DMS114 treated with DMSO at 0.1 percent for 48 hours (cell line): ENCODE data around the gene DBNL.

Experiments used
- DNase-seq: peaks from one replicate; lab custom pipeline; 2025; ENCODE audit not compliant: unreplicated experiment; lab: John Stamatoyannopoulos, UW

Gene DBNL

GRCh38 chr7:44060948-44061644 lies 16.6 kb downstream of the DBNL start:
- no peak for DNase-seq

DNA sequence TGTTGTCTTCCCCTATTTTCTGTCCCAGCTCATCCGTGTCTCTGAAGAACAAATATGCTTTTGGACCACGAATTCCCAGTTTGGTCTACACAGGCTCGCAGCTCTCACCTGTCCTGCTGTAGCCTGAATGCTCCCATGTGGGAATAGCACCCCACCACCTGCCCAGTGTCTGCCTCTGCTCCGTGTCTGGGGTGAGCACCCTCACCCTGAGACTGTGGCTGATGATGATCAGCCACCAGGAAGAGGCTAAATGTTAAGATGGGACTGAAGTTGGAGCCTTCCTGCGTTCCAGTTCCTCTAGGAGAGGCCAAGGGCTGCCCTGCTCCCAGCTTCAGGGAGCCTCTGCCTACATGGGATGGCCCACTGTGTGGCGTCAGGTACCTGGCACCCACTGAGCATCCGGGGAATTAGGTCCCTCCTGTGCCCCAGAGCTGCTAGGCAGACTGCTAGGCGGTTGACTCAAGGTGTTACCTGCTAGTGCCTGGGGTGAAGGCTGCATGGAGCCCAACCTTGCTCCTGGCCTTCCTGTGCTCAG lies 17.2 kb downstream of the DBNL start:
- DNase-seq = no peak

DNA sequence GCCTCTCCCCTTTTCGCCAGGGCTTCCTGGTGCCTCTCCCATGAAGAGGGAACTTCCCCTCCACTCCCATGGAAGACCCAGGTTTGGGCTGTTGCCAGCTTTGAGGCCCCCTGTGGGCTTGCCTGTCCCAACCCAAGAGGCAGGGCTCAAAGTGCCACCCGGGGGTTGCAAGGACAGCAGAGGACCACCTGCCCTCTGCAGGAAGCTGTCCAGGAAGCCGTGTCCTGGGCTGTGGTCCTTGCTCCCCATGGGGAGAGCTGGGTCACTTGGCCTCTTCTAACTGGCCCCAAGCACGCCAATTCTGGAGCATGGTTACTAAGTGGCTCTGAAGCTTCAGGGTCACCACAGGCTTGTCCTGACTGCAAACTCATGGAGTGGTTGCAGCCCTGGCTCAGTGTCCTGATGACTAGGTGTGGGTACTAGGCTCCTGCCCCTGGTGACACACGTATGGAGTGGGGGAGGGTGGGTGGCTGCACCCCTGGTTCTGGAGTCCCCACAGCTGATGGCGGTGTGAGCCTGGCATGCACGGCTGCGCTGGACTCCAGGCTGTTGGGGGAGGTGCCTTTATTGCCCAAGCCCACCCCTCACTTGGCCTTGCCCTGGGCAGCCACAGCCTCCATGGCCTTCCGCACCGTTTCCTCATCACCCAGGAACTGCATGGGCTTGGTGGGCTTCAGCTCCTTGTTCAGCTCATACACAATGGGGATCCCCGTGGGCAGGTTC lies 17.8 kb downstream of the DBNL start:
- DNase-seq = no peak

DNA sequence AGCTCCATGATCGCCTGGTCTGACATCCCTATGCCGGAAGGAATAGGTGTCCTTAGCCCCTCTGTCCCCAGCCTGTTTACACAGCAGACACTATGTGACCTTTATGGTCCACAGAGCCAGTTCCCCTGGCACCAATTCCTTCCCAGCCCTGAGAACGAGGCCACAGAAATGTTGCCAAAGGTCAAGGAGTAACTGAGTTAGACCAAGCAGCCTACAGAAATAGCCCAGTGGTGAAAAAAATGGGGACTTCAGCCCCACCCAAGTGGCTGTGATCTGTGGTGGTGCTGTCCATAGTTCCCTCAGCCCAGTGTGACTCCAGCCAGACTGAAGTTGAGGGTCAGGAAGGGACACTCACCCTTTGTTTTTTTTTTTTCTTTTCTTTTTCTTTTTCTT lies 18.4 kb downstream of the DBNL start:
- DNase-seq = no peak

DNA sequence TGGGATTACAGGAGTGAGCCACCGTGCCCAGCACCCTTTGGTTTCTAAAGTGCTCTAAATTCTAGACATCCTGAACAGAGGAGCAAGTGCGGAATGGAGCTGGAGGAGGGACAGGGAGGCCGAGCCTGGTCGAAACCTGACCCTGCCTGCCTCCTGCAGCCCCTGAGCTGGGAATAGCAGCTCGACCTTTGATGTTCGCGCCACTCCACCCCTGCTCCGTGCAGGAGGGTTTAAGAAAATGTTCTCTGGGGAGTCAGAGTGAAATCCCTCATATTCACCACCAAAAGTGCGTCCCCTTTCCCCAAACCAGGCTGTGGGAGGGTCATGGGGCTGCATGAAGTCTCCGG lies 19.0 kb downstream of the DBNL start:
- DNase-seq = no peak

GRCh38 chr7:44063894-44064651 lies 19.6 kb downstream of the DBNL start:
- DNase-seq = no peak

DNA sequence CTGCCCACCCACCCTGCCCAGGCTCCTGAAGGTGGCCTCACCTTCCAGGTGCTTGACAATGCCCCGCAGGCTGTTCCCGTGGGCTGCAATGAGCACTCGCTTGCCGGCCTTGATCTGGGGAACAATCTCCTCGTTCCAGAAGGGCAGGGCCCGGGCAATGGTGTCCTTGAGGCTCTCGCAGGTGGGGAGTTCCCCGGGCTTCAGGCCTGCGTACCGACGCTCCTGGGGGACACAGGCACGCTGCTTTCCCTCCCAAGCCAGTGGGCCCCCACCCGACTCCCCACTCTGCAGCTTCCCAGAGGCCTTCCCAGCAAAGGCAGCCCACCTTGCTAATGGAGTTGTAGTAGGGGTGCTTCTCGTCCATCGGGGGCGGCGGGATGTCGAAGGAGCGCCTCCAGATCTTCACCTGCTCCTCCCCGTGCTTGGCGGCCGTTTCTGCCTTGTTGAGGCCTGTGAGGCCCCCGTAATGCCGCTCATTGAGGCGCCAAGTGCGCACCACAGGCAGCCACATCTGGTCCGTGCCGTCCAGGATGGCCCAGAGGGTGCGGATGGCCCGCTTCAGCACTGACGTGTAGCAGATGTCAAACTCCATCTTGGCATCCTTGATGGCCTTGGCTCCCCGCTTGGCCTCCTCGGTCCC lies 20.4 kb downstream of the DBNL start:
- DNase-seq = no peak

- no peak for DNase-seq
Measured at GRCh38 chr7:44065431-44066110, 21.1 kb downstream of the DBNL start, which contains the start of gene PGAM2. TSS of gene PGAM2 (minus strand) at chr7:44065567. CDS start at chr7:44065529, 38 bp downstream.

DNA sequence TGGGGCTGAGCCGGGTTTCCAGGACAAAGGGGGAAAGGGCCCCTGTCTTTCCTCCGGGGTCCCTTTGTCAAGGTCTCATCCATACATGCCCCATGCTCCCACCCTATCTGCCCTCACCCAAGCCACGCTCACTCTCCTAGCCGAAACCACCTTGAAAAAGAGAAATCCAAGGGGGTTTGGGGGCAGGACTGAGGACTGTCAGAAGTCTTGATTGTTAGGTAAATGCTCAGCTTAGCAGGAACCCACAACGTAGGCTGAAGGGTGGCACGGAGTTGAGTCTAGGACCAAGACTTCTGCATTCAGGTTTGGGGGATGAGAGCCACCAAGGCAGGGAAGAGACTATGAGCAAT lies 21.6 kb downstream of the DBNL start:
- DNase-seq = no peak

DNA sequence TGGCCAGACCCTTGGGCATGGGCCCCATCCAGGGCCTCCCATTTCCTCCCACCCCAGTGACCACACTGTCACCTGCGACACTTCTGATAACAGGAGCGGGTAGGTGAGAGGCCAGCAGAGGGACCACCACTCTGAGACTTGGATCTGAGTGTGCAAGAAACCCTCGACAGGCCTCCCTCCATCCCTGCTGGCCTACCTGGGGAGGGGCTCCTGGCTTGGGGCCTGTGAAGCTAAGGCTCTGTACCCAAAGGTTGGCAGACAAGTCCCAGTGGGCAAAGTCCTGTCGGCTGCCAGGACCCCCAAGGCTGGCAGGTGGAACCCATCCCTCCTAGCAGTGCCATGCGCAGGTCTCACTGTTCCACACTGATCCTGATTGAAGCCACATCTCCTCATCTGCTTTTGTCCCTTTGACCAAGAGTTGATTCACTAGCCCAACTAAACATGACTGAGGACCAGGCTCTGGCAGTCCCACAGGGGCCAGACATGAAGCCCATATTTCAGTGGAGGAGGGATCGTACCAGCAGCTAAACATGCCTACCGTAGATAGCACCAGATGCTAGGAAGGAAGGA lies 22.1 kb downstream of the DBNL start:
- no peak for DNase-seq

DNA sequence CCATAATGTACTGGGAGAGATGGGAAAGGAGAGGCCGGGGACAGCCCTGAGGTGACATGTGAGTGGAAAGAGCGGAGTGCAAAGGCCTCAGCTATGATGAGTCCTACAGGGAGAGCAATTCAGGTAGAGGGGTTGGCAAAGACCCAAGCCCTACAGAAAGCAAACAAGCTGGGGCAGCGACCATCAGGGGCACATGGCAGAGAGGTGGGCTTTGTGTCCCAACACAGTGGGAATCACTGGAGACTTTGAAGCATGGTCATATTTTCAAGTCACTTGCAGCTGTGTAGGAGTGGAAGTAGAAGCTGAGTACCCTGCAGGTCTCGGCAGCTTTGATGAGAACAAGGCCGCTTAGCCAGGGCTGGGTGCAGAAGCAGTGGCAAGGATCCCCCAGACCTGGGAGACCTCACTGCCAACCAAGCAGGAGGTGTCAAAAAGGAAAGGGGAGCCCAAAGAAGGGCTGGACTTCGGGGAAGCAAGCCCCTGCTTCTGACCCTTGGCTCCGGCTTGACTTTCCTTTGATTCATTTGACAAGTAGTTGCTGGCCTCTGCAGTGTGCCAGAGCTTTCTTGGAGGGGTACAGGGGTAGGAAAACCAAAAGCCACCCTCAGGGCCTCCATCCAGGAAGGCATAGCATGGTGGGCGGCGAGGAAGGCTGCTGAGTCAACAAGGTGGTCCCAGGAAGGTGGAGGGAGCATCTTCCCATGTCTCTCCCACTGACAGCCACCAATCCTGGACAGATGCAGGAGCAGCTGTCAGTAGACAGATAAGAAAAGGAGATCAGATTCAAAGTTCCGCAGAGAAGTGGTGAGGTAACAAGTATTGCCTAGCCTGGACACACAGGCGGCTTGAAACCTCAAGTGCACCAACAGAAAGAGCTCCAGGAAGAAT lies 22.8 kb downstream of the DBNL start:
- no peak for DNase-seq

- DNase-seq = no peak
Measured at GRCh38 chr7:44068054-44068453, 23.6 kb downstream of the DBNL start.

DNA sequence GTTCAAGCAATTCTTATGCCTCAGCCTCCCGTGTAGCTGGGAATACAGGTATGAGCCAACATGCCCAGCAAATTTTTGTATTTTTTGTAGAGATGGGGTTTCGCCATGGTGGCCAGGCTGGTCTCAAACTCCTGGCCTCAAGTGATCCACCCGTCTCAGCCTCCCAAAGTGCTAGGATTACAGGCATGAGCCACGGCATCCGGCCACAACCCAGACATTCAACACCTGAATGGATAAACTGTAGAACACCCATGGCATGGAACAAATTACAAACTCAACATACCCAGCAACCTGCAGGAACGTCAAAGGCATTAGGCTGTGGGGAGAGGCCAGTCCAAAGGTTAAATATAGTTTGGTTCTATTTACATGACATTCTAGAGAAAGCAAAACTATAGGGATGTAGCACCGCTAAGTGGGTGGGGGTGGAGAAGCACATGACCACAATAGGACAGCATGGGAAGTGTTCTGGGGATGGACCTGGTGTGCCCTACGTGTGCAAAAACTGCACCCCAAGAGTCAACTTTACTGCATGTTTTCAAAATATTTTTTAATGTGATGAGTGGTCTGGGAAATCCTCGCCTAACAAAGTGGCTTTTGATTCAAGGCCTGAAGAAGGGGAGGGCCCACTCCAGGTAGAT lies 27.3 kb downstream of the DBNL start:
- no peak for DNase-seq

DNA sequence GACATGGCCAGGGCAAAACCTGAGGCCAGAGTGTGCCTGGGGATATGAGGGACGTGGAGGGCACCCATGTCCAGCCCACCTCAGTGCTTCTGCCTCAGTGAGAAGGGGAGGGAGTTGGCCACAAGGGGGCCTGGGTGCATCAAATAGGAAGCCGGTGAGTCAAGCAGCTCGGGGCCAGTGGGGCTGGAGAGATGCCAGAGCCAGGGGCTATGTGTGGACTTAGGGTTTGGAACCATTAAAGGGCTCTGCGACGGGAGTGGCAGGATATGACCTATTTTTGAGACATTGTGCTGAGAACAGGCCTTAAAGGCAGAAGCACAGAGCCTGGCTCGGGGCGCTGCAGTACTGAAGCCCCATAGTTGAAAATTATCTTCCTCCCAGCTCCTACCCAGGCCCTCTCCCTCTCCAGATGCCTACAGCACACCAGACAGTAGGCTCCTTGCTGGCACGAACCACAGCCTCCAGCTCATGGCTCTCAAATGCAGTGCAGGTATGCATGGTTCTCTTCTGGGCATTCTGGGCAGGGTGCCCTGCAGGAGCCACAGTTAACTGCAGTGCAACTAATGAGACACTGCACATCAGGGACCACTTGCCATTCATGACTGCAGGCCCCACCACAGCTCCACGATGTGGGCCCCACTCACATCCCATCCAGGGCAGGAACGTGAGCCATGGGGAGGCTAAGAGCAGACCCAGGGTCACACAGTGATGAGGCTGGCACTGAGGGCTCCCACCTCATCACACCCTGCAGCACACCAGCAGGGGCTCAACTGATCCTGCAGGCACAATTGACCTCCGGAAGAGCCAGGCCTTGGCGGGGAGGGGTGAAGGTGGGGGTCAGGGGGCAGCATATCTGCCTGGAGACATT lies 28.1 kb downstream of the DBNL start:
- DNase-seq = peak; percentile 62

DNA sequence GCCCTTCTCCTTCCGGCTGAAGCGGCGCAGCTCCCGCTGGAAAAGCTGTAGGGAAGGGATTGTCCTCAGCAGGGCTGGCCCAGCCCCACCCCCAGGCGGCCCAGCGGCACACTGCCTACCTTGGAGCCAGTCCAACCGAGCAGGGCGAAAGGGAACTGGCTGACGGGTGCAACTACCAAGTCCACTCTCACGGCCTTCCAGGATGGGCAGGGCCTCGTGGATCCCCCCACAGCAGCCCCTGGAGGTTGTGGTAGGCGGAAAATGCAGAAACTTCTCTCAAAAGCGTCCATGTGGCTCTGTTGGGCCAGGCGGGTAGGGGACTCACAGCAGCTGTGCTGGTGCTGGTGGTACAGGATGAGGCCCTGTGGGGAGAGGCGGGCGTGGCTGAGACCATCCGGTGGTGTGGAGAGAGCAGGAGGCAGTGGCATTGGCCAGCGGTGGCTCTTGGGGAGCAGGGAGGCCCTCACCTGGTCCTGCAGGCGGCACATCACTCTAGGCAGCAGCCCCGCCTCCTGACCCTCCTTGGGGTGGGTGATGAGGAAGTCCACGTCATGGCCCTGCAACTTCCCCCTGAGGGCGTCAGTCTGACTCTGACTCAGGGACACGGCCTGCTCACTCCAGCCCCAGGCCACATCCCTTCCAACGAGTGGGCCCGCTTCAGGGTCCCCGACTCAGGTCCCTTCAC lies 29.3 kb downstream of the DBNL start:
- no peak for DNase-seq

- DNase-seq = no peak
Measured at GRCh38 chr7:44074349-44074695, 29.8 kb downstream of the DBNL start.

DNA sequence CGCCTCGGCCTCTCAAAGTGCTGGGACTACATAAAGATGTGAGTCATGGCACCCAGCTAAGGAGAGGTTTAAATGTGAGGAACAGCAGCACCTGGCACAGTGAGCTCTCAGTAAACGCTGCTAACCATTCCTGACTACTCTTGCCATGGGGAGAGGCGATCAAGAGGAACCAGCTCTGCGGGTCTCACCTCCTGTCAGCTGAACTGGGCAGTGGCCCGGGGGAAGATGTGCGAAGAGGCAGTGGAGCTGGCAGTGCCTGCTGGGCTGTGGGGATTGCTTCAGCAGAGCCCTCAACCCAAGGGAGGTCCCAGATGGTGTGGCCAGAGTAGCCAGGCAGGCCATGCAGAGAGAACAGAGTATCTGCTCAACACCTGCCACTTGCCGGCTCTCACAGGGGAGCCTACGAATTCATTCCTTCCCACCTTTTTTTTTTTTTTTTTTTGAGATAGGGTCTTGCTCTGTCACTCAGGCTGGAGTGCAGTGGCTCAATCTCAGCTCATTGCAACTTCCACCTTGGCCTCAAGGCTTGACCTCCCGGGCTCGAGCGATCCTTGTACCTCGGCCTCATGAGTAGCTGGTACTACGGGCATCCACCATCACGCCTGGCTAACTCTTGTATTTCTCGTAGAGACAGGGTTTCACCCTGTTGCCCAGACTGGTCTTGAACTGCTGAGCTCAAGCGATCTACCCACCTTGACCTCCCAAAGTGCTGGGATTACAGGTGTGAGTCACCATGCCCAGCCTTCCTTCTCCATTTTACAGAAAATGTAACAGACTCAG lies 31.0 kb downstream of the DBNL start:
- no peak for DNase-seq
